ENCODE measurements around the gene RND3.

DNA sequence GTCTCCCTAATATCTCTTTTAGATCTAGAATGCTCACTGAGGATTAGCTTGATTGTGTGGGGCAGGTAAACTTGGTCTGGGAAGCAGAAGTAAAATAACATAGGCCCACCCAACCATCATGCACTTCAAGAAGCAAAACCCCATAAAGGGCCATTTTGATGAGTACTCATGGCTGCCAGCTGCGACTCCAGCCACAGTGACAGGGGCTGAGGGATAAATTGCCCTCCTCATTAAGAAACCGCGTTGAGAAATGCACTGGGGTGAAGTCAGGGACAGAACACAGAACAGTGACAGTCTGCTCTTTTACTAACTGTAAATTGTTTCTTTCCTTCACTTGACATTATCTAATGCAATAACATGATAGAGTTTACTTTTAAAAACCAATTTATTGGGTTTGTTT, 60.2 kb downstream of the RND3 start:
- TF ChIP-seq POLR2A (IDR thresholded peaks at IDR 0.05): no peak
- TF ChIP-seq, protein P1, sequence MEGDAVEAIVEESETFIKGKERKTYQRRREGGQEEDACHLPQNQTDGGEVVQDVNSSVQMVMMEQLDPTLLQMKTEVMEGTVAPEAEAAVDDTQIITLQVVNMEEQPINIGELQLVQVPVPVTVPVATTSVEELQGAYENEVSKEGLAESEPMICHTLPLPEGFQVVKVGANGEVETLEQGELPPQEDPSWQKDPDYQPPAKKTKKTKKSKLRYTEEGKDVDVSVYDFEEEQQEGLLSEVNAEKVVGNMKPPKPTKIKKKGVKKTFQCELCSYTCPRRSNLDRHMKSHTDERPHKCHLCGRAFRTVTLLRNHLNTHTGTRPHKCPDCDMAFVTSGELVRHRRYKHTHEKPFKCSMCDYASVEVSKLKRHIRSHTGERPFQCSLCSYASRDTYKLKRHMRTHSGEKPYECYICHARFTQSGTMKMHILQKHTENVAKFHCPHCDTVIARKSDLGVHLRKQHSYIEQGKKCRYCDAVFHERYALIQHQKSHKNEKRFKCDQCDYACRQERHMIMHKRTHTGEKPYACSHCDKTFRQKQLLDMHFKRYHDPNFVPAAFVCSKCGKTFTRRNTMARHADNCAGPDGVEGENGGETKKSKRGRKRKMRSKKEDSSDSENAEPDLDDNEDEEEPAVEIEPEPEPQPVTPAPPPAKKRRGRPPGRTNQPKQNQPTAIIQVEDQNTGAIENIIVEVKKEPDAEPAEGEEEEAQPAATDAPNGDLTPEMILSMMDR (IDR thresholded peaks at IDR 0.05): no peak
